T-helper 1 cell treated with Interleukin-12 subunit alpha and Interleukin-12 subunit beta and Interleukin-4 antibody, amounts not matched to agents 30 ng/mL and 1 ng/mL, for 36 hours (primary cell): ENCODE results near the gene MTRFR. TPM values are rescaled to one million over a fixed set of nuclear protein-coding genes. Genes with fewer than 3 reads are reported as not detected.
"Not testable (repeated sequence)": the region's sequence is repeated elsewhere in the genome, so short reads cannot be mapped to it uniquely, and the experiment has no call there.

ENCODE experiments used
- intact Hi-C: fragments of 100-400 bp; cut with micrococcal nuclease; formaldehyde crosslinking; loops from one replicate; pipeline ENCODE4 v1.15.1; 2024
- total RNA-seq: library from RNA; stranded (reverse); gene quantifications from 2 replicates; pipeline ENCODE4 v1.2.3, GENCODE V29; 2022

MTRFR gene
- total RNA-seq, 1 donor from 2014 or later = 29.5 TPM

- intact Hi-C loops = not testable (repeated sequence)
These were observed 14.9 kb downstream of the MTRFR start for GRCh38 chr12:123248129-123248528.

GRCh38 chr12:123248996-123249741 lies 15.9 kb downstream of the MTRFR start:
- intact Hi-C loops = not testable (repeated sequence)

GRCh38 chr12:123250471-123251383 lies 17.5 kb downstream of the MTRFR start:
- intact Hi-C loops = no loop called here

- intact Hi-C loops = no loop called here
These were observed 18.3 kb downstream of the MTRFR start for GRCh38 chr12:123251403-123252076.

- intact Hi-C loops = not testable (repeated sequence)
These were observed 19.1 kb downstream of the MTRFR start for GRCh38 chr12:123252365-123252764.

- intact Hi-C loops = no loop called here
These were observed 20.6 kb downstream of the MTRFR start for GRCh38 chr12:123253641-123254459.

GRCh38 chr12:123254853-123255446 lies 21.7 kb downstream of the MTRFR start:
- intact Hi-C loops = no loop called here

GRCh38 chr12:123258593-123258992 lies 25.4 kb downstream of the MTRFR start:
- intact Hi-C loops = no loop called here

- intact Hi-C loops = no loop called here
These were observed 26.8 kb downstream of the MTRFR start for GRCh38 chr12:123260081-123260480.

- intact Hi-C loops = no loop called here
These were observed 28.0 kb downstream of the MTRFR start for GRCh38 chr12:123261196-123261595.

- intact Hi-C loops = no loop called here
These were observed 30.1 kb downstream of the MTRFR start for GRCh38 chr12:123263196-123263817.

- intact Hi-C loops = no loop called here
These were observed 31.4 kb downstream of the MTRFR start for GRCh38 chr12:123264642-123265041.

GRCh38 chr12:123265851-123266678 lies 32.8 kb downstream of the MTRFR start:
- intact Hi-C loops = no loop called here

- intact Hi-C loops = no loop called here
These were observed 33.5 kb downstream of the MTRFR start for GRCh38 chr12:123266679-123267277.

- intact Hi-C loops = no loop called here
These were observed 34.2 kb downstream of the MTRFR start for GRCh38 chr12:123267335-123267920.

- intact Hi-C loops = loop anchor here (2.0 kb wide), 1 partner anchor 29 kb away; no protein-coding TSS in a partner anchor
These were observed 35.0 kb downstream of the MTRFR start for GRCh38 chr12:123267991-123268843.

- intact Hi-C loops = loop anchor here (2.0 kb wide), 1 partner anchor 30 kb away; no protein-coding TSS in a partner anchor
These were observed 35.6 kb downstream of the MTRFR start for GRCh38 chr12:123268850-123269249.
